Gastroesophageal sphincter (tissue), 4 donors: ENCODE data around the gene S100Z. TPM values are rescaled to one million over a fixed set of nuclear protein-coding genes. Genes with fewer than 3 reads are reported as not detected.

Experiments used
- ATAC-seq: fragments of 150-250 bp; one replicate; pipeline ENCODE4 v1.9.1; 2016; ENCODE audit warnings: mild to moderate bottlenecking, moderate library complexity
- H3K27ac ChIP-seq, 4 donors: fragments of 200-600 bp; sonication (generic) in 3 of 4; 1 replicate in 3 of 4; 2 replicates in 1 of 4; pipeline ENCODE4 v1.5.1; 2016 to 2019
- H3K27me3 ChIP-seq: fragments of 200-600 bp; sonication (generic); one replicate; pipeline ENCODE4 v1.5.1; 2019
- H3K36me3 ChIP-seq, 2 donors: fragments of 200-600 bp; sonication (generic); one replicate each; pipeline ENCODE4 v1.5.1; 2019; ENCODE audit warnings: control low read depth in 1 of 2
- H3K4me1 ChIP-seq, 3 donors: fragments of 200-600 bp; sonication (generic); 1 replicate in 2 of 3; 2 replicates in 1 of 3; pipeline ENCODE4 v1.5.1; 2016 to 2019; ENCODE audit warnings: control low read depth in 2 of 3
- H3K4me3 ChIP-seq, 2 donors: fragments of 200-600 bp; sonication (generic); one replicate each; pipeline ENCODE4 v1.5.1; 2019; ENCODE audit warnings: mild to moderate bottlenecking in 1 of 2, moderate library complexity in 1 of 2
- H3K9me3 ChIP-seq, 3 donors: fragments of 200-600 bp; sonication (generic); one replicate each; pipeline ENCODE4 v1.5.1; 2017 to 2019; ENCODE audit warnings: control low read depth in 2 of 3
- CTCF ChIP-seq, 4 experiments: fragments of 200-600 bp in 2 of 4; fragments of 450-650 bp in 2 of 4; sonication (generic) in 1 of 4; IDR thresholded peaks; one replicate each; pipeline ENCODE4 v1.5.1; 2017 to 2019; ENCODE audit warnings: antibody characterized with exemption in 4 of 4, mild to moderate bottlenecking in 2 of 4, moderate library complexity in 2 of 4
- EP300 ChIP-seq: sonication (generic); formaldehyde crosslinking; IDR thresholded peaks from one replicate; pipeline ENCODE4 v1.6.1; 2017; ENCODE audit warnings: antibody characterized with exemption, mild to moderate bottlenecking
- POLR2A ChIP-seq, 2 donors: fragments of 450-650 bp; IDR thresholded peaks; one replicate each; pipeline ENCODE4 v1.6.1; 2017; ENCODE audit warnings: antibody characterized with exemption in 2 of 2, mild to moderate bottlenecking in 2 of 2, moderate library complexity in 1 of 2
- POLR2AphosphoS5 ChIP-seq: sonication (generic); formaldehyde crosslinking; IDR thresholded peaks from one replicate; pipeline ENCODE4 v1.6.1; 2017; ENCODE audit warnings: antibody characterized with exemption
- WGBS, 2 donors: methylation state at CpG; one replicate each; pipeline ENCODE4 v1.1.5; 2018; ENCODE audit warnings: low coverage in 1 of 2; 5-methylcytosine and 5-hydroxymethylcytosine counted together
- total RNA-seq, 4 donors: library from RNA; depleted of rRNA; stranded (reverse); fragments of >200 nt; gene quantifications; one replicate each; pipeline ENCODE4 v1.1.0, GENCODE V29; 2016

The S100Z gene
- total RNA-seq, 4 donors from 2014 or later: not detected

- TF ChIP-seq EP300: no peak
- no peak for TF ChIP-seq POLR2A (IDR thresholded peaks at IDR 0.05)
- TF ChIP-seq POLR2AphosphoS5: no peak
- TF ChIP-seq CTCF (IDR thresholded peaks at IDR 0.05): no peak
- H3K4me3 ChIP-seq: no peak overlapping the region
- no peaks in the 10 kb centered on the region for H3K27me3 ChIP-seq
- WGBS, 2 donors: 88 to 93% methylated on average over 3 to 4 of the region's 8 CpGs
- no peaks in the 10 kb centered on the region for H3K36me3 ChIP-seq
- no peak overlapping the region for H3K27ac ChIP-seq
- H3K4me1 ChIP-seq: no peaks in the 10 kb centered on the region
- ATAC-seq: no peak
- no peaks in the 10 kb centered on the region for H3K9me3 ChIP-seq
These were observed 45.5 kb upstream of the S100Z start for GRCh38 chr5:76804266-76804665.

- Histone ChIP-seq H3K4me3 (no peak overlapping the region), H3K27ac (no peak overlapping the region), H3K9me3 (no peaks in the 10 kb centered on the region), H3K36me3 (no peaks in the 10 kb centered on the region), H3K4me1 (no peaks in the 10 kb centered on the region), H3K27me3 (no peaks in the 10 kb centered on the region)
- TF ChIP-seq EP300: no peak
- TF ChIP-seq CTCF (IDR thresholded peaks at IDR 0.05): no peak
- no peak for TF ChIP-seq POLR2A (IDR thresholded peaks at IDR 0.05)
- TF ChIP-seq POLR2AphosphoS5: no peak
- 47 to 72% methylated on average over 6 of the region's 7 CpGs for WGBS, 2 donors
- peak; percentile 53 for ATAC-seq
These were observed 43.9 kb upstream of the S100Z start for GRCh38 chr5:76805821-76806505.

GRCh38 chr5:76807296-76807695 is 42.5 kb upstream of the S100Z start:
- Histone ChIP-seq H3K27ac (no peak overlapping the region), H3K36me3 (no peaks in the 10 kb centered on the region), H3K27me3 (no peaks in the 10 kb centered on the region), H3K9me3 (no peaks in the 10 kb centered on the region), H3K4me3 (no peak overlapping the region), H3K4me1 (no peaks in the 10 kb centered on the region)
- ATAC-seq: no peak
- TF ChIP-seq CTCF (IDR thresholded peaks at IDR 0.05): no peak
- no peak for TF ChIP-seq POLR2AphosphoS5
- TF ChIP-seq POLR2A (IDR thresholded peaks at IDR 0.05): no peak
- WGBS, 2 donors: 62 to 77% methylated on average over 2 to 3 of the region's 3 CpGs

GRCh38 chr5:76808141-76808691 is 41.6 kb upstream of the S100Z start:
- ATAC-seq: no peak
- 73 to 77% methylated on average over 4 of the region's 5 CpGs for WGBS, 2 donors
- no peak overlapping the region for H3K4me3 ChIP-seq
- no peak overlapping the region for H3K27ac ChIP-seq
- H3K4me1 ChIP-seq: no peaks in the 10 kb centered on the region
- no peak for TF ChIP-seq POLR2A (IDR thresholded peaks at IDR 0.05)
- no peak for TF ChIP-seq POLR2AphosphoS5
- no peak for TF ChIP-seq CTCF (IDR thresholded peaks at IDR 0.05)
- TF ChIP-seq EP300: no peak
- no peaks in the 10 kb centered on the region for H3K27me3 ChIP-seq
- no peaks in the 10 kb centered on the region for H3K9me3 ChIP-seq
- H3K36me3 ChIP-seq: no peaks in the 10 kb centered on the region

GRCh38 chr5:76809141-76809540 is 40.7 kb upstream of the S100Z start:
- 59 to 89% methylated on average over 3 of the region's 4 CpGs for WGBS, 2 donors
- no peak for ATAC-seq

More at GRCh38 chr5:76809141-76809540, 40.7 kb upstream of the S100Z start:
- Histone ChIP-seq H3K27me3 (no peaks in the 10 kb centered on the region), H3K4me1 (no peaks in the 10 kb centered on the region), H3K27ac (no peak overlapping the region), H3K4me3 (no peak overlapping the region), H3K9me3 (no peaks in the 10 kb centered on the region), H3K36me3 (no peaks in the 10 kb centered on the region)
- TF ChIP-seq POLR2A (IDR thresholded peaks at IDR 0.05) (no peak), EP300 (no peak), POLR2AphosphoS5 (no peak), CTCF (IDR thresholded peaks at IDR 0.05) (no peak)
